HS-5 (cell line): ENCODE measurements around the gene SLC6A9.
A peak's percentile ranks its signal among the peaks of the same experiment; 100 is the strongest.

Experiments used
- DNase-seq: peaks from one replicate; pipeline ENCODE4 v3.0.0-alpha.2; 2012; ENCODE audit warnings: low read depth

Gene SLC6A9

DNA sequence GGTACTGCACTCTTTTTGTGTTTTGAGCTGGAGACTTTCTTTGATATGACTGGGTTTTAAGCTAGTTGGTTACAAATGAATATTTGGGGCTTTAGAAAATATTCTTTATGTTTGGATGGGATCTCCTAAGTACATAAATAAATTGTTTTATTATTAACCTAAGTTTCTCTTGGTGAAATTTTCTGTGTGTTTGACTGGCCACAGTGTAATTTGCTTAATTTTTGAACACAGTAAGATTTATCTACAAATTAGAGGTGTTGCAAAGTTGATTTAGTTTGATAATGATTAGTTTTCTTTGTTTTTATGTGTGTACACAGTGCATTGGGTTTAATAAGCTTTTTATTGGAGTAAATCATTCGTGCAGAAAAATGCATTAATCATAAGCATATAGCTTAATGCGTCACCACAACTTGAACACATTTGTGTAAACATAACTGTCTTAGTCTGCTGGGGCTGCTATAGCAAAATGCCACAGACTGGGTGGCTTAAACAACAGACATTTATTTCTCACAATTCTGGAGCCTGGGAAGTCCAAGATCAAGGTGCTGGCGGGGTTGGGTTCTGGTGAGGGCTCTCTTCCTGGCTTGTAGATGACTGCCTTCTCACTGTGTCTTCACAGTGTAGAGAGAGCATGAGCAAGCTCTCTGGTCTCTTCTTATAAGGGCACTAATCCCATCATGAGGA is 17.4 kb upstream of the SLC6A9 start:
- peak; percentile 60 for DNase-seq

DNA sequence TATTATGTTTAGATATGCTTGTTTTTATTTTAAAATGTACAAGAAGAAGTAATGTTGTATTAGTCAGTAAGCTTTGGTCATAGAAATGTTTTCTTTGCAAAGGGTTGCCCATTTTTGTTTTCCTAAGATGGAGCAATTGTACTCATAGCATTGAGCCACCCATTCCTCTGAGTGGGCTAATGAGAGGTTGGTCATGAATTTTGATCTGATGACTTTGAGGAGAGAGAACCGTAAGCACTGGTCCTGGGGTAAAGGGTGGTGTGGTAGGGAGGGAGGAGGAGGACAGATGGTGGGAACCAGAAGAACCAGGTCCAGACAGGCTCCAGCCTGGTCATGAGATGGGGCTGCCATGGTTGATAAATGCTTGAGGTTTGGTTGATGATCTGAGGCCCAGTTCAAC is 15.9 kb upstream of the SLC6A9 start:
- DNase-seq: no peak

DNA sequence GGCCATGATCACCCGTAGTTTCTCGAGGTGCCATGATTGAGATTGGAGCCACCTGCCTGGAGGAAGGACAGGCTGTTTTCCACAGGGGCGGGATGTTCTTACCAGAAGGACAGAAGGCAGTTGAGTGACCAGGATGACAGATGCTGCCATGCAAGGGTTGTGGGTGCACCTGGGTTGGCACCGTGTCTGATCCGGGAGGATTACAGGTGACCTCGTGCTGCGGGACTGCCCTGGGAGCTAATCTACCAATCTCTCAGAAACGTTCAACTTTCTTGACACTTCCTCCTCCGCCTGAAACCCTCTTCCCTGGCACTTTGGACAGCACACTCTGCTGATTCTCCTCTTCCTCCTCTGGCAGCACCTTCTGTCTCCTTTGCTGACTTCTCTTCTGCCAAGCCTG is 13.8 kb upstream of the SLC6A9 start:
- no peak for DNase-seq

DNA sequence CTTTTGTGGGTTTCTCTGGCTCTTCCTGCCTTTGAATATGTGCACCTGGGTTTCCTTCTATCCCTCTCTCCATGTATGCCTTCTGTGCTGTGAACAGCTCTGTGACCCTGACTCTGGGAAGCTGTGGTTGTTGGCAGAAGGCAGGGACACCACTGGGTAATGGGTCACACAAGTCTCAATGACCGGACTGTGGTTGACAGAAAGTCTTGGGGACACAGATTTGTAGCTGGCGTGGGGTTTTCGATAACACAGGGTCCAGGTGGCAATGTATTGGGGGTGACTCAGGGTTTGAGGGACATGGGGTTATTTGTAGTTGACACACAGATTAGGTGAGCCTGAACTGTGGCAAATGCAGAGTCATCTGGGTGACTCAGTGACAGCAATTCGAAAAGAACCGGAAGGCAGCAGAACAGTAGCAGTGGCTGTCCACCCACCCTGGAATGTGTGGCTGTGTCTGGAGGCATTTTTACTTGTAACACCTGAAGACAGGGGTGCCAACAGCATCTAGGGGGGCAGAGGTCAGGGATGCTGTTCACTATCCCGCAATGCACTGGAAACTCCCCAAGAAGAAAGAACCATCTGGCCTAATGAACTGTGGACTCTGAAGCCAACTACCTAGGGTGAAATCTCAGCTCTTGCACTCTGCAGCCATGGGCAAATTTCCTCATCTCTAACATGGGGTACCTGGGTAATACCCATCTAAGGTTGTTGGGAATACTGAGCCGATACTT is 13.0 kb upstream of the SLC6A9 start:
- no peak for DNase-seq

DNA sequence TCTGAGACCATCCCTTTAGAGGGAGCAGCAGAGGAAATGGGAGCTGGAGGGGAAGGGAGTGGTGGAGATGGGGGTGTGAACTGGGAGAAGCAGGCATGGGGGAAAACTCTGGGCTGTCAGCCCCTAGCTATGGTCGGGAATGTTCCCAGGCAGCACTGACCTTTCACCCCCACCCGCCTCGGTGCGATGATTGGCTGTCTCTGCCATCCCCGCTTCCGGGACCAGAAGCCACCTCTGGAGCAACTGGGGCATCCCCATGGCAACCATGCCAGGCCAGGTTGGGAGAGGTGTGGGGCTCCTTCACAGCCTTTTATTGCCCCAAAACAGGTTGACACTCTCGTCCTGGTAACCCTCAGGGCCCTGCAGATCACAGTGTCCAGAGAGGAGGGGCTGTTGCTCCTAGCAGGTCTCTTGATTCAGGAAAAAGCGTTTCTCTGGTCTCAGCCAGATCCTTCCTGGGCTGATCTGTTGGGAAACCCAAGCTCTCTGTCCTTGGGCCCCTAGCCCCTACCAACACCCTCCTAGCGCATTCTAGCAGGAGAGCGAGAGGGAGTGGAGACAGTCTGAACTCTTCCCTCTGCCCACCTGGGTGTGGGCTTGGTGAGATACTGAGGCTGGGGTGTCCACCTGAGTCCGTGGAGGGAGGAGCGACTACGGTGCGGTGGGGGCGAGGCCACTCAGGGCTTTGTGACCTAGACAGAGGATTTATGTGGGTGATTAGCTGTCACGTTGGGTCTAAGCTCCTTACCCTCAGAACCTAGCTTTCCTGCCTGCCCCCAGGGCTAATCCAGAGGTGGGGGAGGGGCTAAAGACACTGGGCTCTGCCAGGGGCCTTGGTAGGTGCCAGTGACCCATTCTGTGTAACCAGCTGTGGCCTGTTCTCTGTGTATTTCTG is 12.2 kb upstream of the SLC6A9 start:
- no peak for DNase-seq

DNA sequence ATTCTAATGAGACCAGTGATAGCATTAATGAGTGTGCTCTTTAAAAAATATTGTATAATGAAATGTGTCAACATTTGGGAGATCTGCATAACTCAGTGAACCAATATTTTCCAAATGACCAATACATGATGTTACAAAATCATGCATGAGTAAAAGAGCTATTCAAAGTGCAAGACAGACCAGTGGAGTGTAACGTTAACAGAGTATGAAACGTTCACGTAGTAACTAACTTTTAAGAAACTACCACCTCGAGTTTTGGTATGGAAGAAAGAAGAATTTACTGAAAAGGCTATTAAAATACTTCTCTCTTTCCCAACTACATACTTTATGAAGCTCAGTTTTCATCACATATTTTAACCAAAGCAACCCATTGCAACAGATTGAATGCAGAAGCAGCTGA is 9.6 kb upstream of the SLC6A9 start:
- DNase-seq: peak; percentile 53

DNA sequence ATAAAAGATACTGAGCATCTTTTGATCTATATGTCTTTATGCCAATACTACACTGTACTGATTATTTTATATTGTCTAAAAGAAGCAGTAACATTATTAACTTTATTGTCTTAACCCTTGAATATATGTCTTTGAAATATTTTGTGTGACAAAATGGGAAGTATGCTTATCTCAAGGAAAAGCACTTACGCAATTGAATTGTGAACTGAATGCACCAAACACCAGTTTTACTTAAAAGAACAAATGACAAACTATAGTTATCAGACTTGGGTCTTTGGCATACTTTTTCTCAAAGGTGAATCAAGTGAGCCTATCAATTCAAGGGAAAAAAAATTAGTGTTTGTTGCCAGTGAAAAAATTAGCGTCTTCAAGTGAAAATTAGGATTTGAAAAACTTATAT is 9.2 kb upstream of the SLC6A9 start:
- no peak for DNase-seq

DNA sequence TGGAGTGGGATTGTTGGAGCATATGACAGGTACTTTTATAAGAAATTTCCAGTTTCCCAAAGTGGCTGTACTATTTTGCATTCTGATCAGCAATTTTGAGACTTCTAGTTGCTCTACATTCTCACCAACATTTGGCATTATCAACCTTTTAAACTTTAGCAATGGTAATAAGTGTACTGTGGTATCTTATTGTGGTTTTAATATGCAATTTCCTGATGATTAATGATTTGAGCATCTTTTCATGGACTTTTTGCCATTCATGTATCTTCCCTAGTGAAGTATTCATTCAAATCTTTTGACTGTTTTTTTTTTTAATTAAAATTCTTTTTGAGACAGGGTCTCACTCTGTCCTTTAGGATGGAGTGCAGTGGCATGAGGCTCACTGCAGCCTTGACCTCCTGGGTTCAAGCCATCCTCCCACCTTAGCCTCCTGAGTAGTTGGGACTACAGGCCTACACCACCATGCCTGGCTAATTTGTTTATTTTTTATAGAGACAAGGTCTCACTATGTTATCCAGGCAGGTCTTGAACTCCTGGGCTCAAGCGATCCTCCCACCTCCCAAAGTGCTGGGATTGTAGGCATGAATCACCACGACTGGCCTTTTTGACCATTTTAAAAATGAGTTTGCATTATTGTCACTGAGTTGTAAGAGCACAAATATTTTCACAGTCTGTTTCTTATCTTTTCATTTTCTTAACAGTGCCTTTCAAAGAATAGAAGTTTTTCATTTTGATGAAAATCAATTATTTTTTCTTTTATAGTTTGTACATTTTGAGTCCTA is 7.8 kb upstream of the SLC6A9 start:
- peak; percentile 53 for DNase-seq

DNA sequence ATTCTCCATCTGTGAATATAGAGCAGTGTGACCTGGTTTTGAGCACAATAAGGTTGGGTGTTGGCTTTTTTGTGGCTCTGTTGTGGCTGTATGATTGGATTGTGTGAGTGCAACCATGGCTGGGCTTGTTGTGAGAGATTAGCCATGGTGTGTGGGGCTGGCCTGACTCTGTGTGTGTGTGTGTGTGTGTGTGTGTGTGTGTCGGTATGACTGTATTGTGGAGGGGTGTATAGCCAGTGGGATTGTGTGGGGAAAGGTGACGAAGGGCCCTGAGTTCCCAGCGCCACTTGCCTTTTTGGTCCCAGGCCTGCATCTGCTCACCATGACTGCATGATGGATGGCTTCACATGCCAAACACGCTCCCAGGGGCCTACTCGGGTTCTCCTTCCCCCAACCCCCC is 5.9 kb upstream of the SLC6A9 start:
- DNase-seq: no peak

DNA sequence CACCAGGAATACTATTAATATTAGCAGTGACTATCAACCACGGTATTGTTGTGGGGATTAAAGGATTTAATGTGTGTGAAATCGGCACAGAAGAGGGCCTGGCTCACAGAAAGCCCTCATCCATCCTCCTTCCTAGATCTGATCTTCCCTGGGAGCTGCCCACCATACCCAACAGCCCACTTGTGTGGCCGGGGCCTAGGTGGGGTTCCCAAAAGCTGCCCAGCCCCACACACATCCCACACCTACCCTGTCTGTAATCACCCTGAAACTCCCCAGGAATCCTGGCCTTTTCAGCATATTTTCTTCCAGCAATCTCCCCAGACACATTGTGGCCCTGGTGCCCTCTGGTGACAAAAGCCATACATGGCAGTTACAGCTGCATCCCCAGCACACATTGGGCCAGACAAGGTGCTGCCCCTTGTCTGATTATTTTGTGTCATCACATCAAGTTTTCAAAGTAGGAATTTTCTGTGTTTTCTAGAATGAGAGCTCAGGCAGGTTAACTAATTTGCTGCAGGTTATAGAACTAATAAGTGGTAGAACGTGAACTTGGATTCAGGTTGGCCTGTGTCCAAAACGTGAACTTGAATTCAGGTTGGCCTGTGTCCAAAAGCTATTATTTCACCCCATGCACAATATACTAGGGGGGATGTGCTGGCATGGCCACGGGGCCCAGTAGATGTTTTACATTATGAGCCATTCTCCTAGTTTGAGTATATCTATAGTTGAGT is 5.3 kb upstream of the SLC6A9 start:
- peak; percentile 41 for DNase-seq

DNA sequence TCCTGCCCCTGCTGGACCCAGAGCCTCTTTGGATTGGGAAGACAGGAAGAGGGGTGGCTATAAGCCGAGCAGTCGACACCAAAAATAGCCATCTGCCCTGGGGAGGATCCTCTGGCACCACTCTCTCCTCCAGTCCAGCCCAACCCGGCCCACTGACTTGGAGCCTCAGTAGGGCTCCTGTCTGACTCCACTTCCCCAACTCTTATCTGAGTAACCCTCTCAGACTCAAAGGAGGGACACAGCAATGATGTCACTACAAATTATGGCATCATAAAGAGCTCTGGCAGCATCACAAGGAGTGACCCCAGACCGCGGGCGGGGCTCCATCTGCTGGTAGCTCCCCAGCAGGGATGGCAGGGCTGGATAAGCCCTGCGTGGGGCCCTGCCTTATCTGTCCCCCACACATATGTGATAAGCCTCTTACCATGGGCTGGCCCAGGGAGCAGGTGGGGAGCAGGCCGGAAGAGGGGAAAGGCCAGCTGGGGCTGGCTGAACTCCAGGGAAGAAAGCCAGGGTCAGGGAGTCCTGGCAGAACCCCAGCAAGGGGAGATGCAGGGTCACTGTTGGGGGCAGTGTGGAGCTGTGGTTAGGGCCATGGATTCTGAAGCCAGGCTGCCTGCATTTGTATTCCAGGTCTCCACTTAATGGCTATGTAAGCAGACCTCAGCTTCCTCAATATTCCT is 4.6 kb upstream of the SLC6A9 start:
- no peak for DNase-seq

DNA sequence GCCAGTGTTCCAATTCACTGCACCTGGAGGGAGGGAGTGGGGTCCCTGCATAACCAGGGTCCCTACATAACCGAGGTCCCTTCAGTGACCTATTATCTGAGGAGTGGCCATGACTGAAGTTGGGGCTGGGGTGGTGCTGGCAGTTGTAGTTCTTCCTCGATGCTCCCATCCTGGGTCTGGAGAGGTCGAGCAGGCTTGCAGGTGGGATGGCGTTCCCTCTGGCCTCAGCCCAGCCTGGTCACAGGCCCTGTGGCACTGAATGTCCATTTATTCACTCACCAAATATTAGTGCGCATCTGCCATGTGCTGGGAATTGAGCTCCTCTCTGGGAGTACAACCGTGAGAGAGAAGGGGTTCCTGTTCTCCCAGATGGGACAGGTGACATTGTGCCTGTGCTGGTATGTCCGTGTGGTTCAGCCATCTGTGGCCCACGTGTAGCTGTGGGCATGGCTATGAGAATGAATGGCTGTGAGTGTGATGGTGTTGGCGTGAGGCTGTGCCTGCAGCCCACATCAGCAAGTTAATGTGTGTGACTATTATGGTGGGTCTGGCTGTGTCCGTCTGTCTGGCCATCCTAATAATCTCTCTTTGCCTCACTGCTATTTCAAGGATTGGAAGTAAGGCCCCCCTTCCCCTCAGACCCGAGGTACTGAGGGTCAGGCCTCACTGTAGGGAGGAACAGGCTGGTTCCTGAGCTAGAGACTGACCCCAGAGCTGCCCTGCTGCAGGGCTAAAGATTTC is 3.9 kb upstream of the SLC6A9 start:
- DNase-seq: no peak

DNA sequence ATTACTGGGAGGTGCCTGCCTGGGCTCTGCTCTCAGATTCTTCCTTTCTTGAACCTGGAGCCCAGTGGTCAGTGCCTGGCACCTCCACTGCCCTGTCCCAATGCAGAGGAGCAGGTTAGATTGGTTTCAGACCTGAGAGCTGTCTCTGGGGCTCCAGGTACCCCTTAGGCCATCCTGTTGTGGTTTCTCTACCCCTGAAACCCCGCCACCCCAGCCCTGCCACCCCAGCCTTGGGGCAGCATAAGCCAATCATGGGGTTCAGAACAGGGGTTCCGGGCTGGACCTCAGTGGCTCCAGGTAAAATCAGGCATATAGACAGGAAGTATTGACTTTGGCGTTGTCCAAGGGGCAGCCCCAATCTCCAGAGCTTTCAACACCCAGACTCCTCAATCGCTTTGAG is 3.2 kb upstream of the SLC6A9 start:
- DNase-seq: no peak

DNA sequence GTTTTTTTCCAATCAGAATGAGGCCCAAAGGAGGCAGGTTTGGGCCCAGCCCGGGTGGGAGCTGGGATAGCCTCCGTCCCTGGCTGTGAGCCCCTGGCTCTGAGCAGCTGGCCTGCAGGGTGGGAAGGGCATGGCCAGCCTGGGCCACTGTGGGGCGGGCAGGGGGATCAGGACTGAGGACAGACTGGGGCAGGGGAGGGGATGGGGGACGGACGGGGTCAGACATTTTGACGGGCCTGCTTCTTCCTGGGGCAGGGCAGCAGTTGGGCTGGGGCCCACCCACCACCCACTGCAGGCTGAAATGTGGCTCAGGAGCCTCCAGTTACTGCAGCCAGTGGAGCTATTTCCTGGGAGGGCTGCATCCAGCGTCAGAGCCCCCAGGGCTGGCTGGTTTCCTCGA is 2.5 kb upstream of the SLC6A9 start:
- DNase-seq: no peak

DNA sequence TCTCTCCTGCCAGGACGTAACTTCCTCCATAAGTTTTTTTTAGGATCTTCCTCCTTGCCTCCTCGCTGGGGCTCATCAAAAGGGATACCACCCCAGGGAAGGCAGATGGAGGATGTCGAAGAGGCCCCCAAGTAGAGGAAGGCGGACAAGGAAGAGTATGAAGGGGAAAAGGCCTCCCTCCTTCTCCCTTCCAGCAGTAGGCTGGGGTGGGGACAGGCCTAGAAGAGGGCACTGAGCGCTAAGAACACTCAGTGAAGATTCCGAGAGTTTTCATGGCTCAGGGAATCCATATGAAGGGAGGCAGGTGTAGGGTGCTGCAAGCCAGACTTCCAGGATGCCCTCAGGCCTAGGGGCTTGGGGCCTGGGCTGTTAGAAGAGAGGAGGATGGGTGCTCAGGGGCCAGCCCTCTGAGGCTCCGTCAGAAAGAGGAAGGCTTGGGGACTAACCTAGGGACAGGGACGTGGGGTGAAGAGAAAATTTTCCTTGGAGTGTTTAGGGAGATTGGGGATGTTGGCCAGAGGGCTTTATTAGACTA is 1.8 kb upstream of the SLC6A9 start:
- no peak for DNase-seq

DNA sequence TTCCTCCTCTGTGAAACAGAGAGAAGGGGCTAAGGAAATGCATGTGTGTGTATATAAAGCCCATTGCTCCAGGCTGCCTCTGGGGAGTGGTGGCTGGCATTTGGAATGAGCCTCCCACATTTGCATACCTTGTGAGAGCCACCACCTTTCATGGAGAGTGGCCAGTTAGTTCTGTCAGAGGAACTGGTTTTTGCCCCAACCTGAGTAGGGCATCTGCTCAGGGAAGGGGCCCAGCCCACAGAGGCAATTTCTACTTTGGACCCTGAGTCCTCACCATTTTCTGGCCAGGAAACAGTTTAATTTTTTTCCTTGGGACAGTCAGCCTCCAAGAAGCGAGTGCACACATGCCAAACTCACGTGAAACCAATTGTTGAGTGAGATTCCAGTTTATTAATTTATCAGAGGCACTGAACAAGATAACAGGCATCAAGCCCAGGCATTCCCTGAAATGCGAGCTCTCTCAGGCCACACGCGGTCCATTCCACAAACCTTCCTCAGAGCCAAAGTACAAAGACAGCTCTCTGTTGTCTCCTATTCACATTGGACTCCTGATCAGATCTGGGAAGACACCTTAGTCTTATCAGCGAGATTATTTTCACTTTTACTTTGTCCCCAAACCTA is 1.0 kb upstream of the SLC6A9 start:
- no peak for DNase-seq

DNA sequence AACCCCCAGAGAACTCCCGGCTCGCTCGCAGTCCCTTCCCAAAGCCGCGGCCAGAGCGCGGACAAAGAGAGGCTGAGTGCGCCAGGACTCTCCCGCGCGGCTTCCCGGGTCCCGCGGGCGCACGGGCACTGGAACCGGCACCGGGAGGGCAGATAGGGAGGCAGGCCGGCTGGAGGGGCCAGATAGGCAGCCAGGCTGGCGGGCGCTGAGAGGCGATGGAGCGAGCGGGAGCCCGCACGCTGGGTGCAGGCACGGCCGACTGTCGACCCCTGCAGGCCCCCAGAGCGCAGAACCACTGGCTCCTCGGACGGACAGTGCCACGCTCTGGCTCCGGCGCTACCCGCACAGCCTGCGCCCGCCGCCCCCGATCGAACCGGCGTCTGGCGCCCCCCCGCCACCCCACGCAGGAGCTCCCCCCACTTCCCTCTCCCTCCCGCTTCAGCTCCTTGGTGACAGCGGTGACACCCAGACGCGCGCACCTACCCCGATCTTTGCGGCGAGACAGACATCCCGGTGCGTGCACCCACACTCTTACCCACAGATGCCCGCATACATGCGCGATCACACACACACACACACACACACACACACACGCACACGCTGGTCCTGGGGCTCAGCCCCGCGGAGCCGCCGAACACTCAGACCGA is 534 bp downstream of the SLC6A9 start:
- DNase-seq: no peak

DNA sequence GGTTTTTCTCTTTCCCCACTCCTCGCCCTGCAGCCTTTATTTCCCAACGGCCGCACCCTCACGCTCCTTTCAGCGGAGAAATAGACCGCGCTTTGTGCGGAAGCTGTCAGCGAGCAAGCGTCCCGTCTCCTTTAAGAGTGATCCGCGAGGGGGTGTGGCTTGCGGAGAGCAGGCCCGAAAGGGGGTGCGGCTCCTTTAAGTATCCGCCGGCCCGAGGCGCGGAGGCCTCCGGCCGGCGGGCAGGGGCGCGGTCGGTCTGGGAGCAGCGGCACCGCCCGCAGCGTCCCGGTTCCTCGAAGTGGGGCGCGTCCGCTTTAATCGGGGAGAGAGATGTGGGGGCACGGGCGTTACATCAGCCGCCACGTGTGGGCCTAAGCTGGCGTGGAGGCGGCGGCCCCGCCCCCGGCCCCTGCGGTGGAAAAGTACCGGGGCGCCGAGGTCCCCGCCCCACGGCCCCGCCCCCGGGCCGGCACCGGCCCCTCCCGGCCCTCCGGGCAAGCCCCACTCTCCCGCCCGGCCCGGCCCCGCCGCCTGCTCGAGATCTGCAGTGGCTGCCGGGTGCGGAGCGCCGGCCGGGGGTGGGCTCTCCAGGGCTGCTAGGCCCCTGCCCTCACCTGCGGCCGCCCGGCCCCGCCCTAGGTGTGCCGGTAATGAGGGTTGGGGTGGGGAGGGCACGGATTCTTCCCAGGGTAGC is 1.2 kb downstream of the SLC6A9 start:
- DNase-seq: peak; percentile 66
